GM12801 (cell line): Measurements from ENCODE around the gene PLAC8L1.

ENCODE experiments used
- CTCF ChIP-seq: IDR thresholded peaks from one replicate; pipeline ENCODE4 v1.5.1; 2011; ENCODE audit warnings: control low read depth; ENCODE audit not compliant: insufficient read length; ENCODE audit errors: extremely low read depth

PLAC8L1 gene

GRCh38 chr5:146051678-146052077, 53.7 kb downstream of the PLAC8L1 start:
- TF ChIP-seq CTCF: no peak

GRCh38 chr5:146050086-146050485, 55.3 kb downstream of the PLAC8L1 start:
- no peak for TF ChIP-seq CTCF

GRCh38 chr5:146049704-146050026, 55.7 kb downstream of the PLAC8L1 start:
- TF ChIP-seq CTCF: no peak

GRCh38 chr5:146048994-146049703, 56.2 kb downstream of the PLAC8L1 start:
- no peak for TF ChIP-seq CTCF

GRCh38 chr5:146047396-146047795, 58.0 kb downstream of the PLAC8L1 start:
- no peak for TF ChIP-seq CTCF

GRCh38 chr5:146043722-146044121, 61.7 kb downstream of the PLAC8L1 start:
- no peak for TF ChIP-seq CTCF

- TF ChIP-seq CTCF: no peak
Observed at GRCh38 chr5:146042628-146043279, 62.6 kb downstream of the PLAC8L1 start.
